Raji (cell line): ENCODE data around the gene KIF16B.

Experiments
- POLR2A ChIP-seq: IDR thresholded peaks from 2 replicates; pipeline ENCODE4 v1.6.1; 2011; ENCODE audit warnings: low read depth, low read length, control low read depth; ENCODE audit not compliant: insufficient read depth

The KIF16B gene

DNA sequence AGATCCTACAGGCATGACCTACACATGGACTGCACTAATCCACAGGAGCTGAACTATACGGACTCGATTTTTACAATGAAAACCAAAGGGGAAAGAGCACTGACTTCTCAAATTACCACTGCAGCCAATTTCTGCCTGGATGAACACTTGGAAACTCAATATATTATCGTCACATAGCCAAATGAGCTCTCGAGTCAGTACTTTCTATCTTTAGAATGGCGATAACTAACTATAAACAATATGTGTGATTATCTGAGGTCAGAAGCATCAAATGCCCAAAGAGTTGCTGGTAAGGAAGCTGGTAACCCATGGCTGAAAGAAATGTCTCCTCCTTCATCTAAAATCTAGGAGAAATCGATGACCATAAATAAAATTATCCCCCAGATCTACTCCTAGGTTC lies 86.7 kb downstream of the KIF16B start:
- TF ChIP-seq POLR2A = no peak

DNA sequence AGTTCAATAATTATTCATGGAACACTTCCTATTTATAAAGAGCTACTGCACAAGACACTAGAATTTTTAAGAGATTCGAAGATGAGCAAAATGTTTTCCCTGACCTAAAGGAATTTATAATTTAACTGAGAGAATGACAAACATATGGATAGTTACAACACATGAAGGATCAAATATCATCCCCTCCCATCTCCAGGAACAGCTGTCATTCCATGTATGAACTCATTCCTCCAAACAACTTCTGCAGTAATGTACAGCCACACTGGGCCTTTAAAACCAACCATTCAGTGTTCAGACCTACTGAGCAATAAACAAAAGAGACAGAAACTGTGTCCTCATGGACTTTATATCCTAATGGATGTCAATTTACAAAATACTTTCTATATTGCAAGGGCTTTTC lies 87.8 kb downstream of the KIF16B start:
- TF ChIP-seq POLR2A = no peak

DNA sequence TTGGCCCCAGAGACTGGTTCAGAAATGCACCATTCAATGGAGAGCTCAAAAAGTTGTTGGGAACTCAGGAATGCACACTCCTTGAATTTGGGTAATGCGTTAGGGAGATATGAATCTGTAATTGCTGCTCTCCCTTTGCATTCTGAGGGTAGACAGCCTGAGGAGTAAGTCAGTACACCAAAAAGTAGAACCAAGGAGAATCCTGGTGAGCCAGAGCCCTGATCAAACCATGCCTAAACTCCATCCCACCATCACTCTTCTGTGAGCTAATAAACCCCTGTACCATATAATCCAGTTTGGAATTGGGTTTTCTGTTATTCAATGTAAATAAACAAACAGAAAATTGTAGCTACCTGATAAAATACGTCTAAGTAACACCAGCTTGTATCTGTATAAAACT lies 90.2 kb downstream of the KIF16B start:
- TF ChIP-seq POLR2A = no peak

DNA sequence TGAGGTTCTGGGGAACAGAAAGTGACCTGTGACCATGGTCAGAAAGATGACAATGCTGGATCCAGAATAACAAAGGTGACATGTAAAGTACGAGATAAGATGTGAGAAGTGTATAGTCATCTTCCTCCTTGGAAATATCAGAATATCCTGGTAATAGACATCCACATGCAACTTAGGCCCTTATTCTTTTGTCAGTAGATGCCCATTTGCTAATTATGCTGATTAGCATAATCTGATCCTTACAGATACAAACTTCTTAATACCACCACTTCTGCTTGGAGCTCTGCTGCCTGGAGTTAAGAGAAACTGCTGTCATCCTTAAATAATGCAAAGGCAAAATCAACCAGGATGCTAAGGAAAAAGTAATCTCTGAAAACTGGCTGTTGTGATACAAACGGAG lies 91.3 kb downstream of the KIF16B start:
- TF ChIP-seq POLR2A = no peak

DNA sequence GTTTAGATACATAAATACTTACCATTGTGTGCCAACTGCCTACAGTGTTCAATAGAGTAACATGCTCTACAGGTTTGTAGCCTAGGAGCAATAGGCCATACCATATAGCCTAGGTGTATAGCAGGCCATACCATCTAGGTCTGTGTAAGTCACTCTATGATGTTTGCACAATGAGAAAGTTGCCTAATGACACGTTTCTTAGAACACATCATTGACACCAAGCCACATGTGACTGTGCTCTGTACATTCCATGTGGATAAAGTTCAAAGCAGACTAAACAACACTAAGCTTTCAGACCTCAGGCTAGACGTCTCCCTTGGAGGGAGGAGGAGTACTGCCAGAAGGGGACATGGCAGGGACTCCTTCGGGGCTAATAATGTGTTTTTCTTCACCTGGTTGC lies 93.6 kb downstream of the KIF16B start:
- no peak for TF ChIP-seq POLR2A

DNA sequence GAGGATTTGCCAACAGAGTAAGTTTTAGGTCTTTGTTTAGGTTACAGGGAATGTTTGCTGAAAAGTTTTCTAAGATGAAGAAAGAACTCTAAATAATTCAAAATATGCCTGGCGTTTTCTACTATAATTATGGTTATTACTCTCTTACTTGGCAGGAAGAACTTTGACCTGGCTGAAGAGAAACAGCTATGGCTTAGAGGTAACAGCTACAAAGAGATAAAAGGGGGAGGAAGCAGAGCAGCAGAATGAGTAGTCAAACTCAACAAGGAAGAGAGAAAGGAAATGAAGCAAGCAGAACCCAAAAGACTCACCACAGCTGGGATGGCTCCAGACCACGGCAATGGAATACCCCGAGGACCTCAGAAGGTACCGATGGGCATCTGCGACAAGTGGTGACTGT lies 95.6 kb downstream of the KIF16B start:
- TF ChIP-seq POLR2A = no peak

DNA sequence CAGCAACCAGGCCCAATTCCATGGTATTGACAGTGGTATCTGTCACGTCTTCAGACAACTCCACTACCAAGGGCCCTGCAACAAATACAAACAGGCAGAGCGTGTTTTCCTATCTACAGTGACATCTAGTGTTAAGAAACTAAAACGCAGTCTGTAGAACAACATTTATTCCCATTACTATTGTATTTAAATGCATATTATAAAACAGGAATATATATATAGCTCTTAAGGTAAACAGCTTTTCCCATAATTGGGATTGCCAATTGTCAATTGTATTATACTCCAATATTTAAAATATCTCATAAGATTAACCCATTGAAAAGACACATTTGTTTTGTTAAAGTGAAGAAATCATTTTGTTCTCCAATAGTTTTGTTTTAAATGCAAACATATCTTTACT lies 97.2 kb downstream of the KIF16B start:
- TF ChIP-seq POLR2A = no peak

DNA sequence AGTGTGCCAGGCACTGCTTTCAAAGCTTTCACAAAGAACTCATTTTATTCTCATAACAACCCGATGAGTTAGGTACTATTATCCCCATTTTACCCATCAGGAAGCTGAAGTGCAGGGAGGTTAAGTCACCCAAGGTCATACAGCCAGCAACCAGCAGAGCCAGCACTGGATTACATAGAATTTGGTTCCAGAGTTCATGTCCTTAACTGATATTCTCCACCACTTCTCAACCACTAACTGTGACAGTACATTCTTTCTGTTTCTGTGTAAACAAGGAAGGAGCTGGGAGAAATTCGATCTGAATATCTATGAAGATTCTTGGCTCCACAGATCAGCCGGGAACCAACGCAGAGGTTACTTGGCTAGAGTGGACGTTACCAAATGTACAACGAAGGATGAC lies 98.0 kb downstream of the KIF16B start:
- TF ChIP-seq POLR2A = no peak

DNA sequence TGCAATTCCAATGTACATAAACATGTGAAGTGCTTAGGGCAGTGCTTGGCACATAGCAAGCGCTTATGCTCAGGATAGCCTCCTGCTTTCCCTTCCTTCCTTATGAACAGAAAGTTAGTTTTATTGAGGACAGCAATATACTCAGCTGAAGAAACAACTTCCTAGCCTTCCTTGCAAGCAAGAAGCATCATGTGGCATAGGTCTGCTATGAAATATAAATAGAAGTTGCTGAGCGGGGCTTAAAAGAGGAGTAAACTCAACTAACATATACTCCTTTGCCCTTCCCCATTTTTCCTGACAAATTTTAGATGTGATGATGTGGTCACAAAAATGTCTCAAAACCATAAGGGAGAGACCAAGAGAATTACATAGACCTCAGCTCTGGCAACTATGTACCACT lies 98.9 kb downstream of the KIF16B start:
- TF ChIP-seq POLR2A = no peak

DNA sequence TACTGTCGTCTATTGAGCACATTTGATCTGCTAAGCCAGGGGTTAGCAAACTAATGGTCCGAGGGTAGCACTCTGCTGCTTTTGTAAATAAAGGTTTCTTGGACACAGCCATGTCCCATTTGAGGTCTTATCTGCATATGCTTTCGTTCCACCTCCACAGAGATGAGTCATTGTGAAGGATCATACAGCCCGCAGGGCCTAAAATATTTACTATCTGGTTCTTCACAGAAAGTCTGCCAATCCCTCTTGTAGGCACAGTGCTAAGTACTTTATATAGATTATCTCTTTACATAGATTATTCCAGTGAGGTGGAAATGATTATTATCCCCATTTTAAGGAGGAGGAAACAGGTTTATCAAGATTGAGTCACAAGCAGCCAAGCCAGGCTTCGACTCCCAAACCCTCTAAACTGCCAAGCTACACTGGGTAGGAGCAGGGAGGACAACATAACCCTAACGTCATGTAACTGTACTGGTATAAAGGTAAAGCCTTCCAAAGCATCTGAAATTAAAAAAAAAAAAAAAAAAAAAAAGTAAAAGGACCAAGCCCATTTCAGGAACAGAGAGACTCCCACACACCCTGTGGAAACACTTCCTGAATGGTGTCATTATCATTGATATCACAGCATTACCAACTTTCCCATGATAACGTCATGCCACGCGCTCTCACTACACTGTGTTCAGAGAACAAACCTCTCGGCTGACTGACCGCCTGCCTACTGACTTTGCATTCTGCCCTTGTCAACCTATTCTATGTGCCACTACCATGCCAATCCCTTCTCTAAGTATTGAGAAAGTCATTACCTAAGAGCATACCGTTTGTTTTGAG lies 101.0 kb downstream of the KIF16B start:
- no peak for TF ChIP-seq POLR2A

DNA sequence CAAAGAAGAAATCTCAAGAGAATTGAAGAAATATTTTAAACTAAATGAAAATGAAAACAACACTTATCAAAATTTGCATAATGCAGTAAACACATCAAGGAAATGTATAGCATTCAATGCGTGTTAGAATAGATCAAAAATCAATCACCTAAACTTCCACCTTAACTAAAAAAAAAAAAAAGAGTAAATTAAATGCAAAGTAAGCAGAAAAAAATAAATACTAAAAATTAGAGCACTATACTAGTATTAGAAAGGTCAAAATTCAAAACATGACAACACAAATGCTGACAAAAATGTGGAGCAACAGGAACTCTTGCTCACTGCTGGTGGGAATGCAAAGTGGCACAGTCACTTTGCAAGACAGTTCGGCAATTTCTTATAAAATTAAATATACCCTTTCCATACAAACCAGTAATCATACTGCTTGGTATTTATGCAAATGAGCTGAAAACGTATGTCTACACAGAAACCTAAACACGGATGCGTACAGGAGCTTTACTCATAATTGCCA lies 103.8 kb downstream of the KIF16B start:
- TF ChIP-seq POLR2A = no peak

DNA sequence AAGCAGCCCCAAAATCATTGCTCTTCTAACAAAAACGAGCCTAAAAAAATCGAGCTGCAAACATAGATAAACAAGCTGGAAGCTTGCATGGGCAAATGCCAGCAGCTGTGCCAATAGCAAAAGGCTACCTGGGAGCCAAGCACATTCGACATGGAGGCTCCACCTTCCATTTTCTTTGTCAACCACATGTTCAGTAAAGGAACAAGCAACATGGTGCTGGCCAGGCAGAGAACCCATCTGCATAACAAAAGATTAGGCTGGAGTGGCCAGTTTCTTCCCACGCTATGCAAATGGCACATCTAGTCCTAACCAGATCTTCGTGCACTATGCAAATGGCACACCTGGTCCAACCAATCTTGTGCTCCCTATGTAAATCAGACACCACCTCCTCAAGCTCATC lies 110.5 kb downstream of the KIF16B start:
- no peak for TF ChIP-seq POLR2A

DNA sequence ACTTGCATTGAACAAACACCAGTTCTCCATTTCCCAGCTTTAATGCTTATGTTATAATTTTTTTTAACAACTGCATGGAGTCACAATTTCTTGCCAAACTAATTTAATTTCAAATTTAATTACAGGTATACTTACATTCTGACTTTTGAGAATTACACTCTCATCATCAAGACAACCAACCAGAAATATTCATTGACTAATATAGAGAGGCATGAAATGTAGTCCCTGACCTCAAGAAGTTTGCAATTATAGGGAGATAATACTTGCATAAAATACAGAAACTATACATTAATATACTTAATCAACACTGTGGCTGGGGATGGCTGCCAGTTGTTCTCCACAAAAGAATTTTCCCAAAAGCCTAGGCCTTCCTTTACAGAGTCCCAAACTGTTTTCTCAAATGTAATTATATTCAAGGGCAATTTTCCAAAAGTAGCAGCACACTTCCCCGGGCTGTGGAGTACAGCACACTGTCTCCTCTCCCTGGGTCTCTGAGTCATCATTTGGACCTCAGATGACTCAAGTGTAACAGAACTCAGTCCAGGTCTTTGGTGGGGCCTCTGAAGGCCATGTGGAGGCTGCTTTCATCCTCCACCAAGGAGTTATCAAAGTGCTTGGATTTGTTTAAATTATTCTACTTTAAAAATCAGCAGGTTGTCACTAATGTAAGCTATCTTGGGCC lies 114.1 kb downstream of the KIF16B start:
- TF ChIP-seq POLR2A = no peak

DNA sequence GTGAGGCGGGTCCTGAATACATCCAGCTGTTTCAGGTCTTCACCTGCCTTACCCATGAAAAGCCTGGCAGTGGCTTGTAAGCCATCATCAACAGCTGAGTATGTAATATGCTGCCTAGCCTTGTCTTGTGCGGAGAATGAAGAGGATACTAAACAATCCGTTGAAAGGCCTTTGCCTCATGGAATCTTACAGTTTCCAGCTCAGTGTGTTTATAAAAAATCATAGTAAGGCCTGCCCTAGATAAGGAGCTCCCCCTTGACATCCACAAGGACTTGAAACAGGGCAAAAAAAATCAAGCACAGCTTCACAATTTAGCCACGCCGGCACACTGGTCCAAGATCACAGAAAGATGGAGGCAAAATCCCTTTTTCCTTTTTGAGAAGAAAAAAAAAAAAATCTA lies 115.7 kb downstream of the KIF16B start:
- no peak for TF ChIP-seq POLR2A

DNA sequence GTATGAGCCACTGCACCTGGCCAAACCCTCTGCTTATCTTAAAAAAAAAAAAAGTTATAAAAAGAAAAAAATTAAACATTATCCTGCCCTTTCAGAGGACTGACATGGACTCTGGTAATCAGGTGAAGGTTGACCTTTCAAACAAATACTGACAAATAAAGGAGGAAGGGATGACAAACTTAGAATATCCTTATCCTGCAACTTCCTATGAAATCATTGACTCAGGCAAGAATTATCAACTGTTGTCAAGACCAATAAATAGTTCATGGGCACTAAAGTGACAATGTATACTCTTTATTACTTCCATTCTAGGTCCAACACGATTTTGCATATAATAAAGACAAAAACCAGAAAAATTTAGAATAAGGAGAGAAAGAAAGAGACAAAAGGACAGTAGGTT lies 117.9 kb downstream of the KIF16B start:
- TF ChIP-seq POLR2A = no peak

DNA sequence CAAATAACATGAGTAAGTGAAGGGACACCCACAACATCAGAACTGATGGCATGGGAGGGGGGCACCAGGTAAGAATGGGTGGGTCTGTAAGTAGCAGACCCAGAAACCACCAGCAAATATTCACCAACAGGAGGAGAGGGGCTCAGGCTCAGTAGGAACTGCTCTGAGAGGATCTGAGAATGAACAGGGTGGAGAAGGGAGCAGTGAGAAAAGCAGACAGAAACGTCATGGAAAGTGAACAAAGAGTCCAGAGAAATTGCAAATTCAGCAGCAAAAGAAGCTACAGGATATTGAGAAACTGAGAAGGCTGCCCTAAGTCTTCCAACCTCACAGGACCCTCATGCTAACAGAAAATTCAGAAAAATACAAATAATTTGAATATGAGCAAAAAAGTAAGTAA lies 121.3 kb downstream of the KIF16B start:
- no peak for TF ChIP-seq POLR2A
